ENCODE results near the gene SRGAP2C.
"Not testable (repeated sequence)": the region's sequence is repeated elsewhere in the genome, so short reads cannot be mapped to it uniquely, and the experiment has no call there.

DNA sequence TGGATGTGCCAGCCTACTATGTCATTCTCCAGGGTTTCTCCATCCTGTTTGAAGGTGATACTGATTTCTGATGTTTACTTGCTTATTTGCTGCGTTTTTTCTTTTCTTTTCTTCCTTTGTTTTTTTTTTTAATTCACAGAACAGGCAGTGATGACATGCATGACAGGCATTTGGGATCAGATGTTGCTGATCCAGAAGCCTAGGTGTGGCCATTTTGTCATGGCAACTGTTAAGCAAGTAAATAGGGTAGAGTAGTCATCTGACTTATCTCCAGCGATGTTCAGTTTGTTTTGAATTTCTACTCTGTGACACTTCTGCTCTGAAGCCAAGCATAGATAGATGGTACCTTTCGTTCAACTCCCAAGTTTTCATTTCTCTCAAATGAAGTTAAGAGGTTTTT is 181.4 kb downstream of the SRGAP2C start:
- TF ChIP-seq, protein P1, sequence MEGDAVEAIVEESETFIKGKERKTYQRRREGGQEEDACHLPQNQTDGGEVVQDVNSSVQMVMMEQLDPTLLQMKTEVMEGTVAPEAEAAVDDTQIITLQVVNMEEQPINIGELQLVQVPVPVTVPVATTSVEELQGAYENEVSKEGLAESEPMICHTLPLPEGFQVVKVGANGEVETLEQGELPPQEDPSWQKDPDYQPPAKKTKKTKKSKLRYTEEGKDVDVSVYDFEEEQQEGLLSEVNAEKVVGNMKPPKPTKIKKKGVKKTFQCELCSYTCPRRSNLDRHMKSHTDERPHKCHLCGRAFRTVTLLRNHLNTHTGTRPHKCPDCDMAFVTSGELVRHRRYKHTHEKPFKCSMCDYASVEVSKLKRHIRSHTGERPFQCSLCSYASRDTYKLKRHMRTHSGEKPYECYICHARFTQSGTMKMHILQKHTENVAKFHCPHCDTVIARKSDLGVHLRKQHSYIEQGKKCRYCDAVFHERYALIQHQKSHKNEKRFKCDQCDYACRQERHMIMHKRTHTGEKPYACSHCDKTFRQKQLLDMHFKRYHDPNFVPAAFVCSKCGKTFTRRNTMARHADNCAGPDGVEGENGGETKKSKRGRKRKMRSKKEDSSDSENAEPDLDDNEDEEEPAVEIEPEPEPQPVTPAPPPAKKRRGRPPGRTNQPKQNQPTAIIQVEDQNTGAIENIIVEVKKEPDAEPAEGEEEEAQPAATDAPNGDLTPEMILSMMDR (IDR thresholded peaks at IDR 0.05; ENCODE audit: insufficient read depth, low read length, poor library complexity, severe bottlenecking): not testable (repeated sequence)
- not testable (repeated sequence) for TF ChIP-seq EZH2phosphoT487 (conservative IDR thresholded peaks at IDR 0.05; ENCODE audit: low read length)

Measured in SU-DHL-6 (cell line).